Measurements from ENCODE around the gene ZW10. TPM values are rescaled to one million over a fixed set of nuclear protein-coding genes. Genes with fewer than 3 reads are reported as not detected.

The ZW10 gene
- total RNA-seq, 1 donor from 2014 or later, result 15.5 TPM

DNA sequence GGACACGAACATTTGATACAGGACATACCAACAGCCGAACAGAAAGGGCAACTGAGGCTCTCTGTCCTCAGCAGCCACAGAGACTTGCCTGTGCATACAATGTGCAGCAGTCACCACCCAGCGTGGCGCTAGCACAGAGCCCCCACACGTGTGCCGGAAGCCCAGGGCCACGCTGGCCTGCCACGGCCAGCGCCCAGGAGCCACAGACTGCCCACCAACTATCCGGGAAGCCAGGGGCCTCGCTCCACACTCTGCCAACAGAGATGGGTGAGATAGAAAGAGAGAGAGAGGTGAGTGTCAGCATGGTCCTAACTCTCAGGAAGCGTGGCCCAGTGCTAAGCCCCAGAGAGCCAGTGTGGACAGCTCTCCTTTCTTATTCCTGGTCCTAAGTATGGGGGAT lies 79.1 kb downstream of the ZW10 start:
- Mint-ChIP-seq H3K36me3 (ENCODE audit: low read depth) (no peaks in the 10 kb centered on the region), H3K27me3 (no peaks in the 10 kb centered on the region), H3K4me3 (no peak overlapping the region), H3K27ac (no peak overlapping the region), H3K9me3 (no peaks in the 10 kb centered on the region), H3K4me1 (no peaks in the 10 kb centered on the region)
- intact Hi-C loops (cut with micrococcal nuclease), result no loop called here
- no peak for ATAC-seq (ENCODE audit: low read depth)
- no peak for DNase-seq
- CTCF ChIA-PET, result no interaction called here
- TF ChIP-seq, protein P1, sequence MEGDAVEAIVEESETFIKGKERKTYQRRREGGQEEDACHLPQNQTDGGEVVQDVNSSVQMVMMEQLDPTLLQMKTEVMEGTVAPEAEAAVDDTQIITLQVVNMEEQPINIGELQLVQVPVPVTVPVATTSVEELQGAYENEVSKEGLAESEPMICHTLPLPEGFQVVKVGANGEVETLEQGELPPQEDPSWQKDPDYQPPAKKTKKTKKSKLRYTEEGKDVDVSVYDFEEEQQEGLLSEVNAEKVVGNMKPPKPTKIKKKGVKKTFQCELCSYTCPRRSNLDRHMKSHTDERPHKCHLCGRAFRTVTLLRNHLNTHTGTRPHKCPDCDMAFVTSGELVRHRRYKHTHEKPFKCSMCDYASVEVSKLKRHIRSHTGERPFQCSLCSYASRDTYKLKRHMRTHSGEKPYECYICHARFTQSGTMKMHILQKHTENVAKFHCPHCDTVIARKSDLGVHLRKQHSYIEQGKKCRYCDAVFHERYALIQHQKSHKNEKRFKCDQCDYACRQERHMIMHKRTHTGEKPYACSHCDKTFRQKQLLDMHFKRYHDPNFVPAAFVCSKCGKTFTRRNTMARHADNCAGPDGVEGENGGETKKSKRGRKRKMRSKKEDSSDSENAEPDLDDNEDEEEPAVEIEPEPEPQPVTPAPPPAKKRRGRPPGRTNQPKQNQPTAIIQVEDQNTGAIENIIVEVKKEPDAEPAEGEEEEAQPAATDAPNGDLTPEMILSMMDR (IDR thresholded peaks at IDR 0.05), result no peak
- POLR2A ChIA-PET, result no interaction called here

DNA sequence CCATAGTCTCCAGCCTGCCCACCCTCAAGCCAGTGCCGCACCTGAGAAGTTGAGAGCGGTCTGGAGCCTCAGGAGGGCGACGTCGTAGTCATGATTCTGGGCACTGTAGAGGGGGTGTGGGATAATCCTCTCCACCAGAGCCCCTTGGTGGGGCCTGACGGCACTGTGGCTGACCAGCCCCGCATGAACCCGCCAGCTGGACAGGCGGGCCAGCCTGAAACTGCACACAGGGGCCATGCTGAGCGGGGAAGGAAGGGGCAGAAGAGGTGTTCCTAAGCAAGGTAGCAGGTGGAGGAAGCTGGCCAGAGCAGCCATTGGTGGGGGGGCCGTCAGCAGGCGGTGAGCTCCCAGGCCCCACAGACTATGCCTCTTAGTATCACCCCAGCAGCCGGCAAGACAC lies 80.5 kb downstream of the ZW10 start:
- POLR2A ChIA-PET, result no interaction called here
- DNase-seq, result no peak
- ATAC-seq (ENCODE audit: low read depth), result no peak
- intact Hi-C loops (cut with micrococcal nuclease), result no loop called here
- Mint-ChIP-seq H3K4me1 (no peaks in the 10 kb centered on the region), H3K27ac (no peak overlapping the region), H3K9me3 (no peaks in the 10 kb centered on the region), H3K36me3 (ENCODE audit: low read depth) (no peaks in the 10 kb centered on the region), H3K4me3 (no peak overlapping the region), H3K27me3 (no peaks in the 10 kb centered on the region)
- TF ChIP-seq, protein P1 (IDR thresholded peaks at IDR 0.05), result no peak
- CTCF ChIA-PET, result interaction anchor here (1.4 kb wide), 1 partner anchor 103 kb away, joined by 3 read pairs; no protein-coding TSS in a partner anchor

DNA sequence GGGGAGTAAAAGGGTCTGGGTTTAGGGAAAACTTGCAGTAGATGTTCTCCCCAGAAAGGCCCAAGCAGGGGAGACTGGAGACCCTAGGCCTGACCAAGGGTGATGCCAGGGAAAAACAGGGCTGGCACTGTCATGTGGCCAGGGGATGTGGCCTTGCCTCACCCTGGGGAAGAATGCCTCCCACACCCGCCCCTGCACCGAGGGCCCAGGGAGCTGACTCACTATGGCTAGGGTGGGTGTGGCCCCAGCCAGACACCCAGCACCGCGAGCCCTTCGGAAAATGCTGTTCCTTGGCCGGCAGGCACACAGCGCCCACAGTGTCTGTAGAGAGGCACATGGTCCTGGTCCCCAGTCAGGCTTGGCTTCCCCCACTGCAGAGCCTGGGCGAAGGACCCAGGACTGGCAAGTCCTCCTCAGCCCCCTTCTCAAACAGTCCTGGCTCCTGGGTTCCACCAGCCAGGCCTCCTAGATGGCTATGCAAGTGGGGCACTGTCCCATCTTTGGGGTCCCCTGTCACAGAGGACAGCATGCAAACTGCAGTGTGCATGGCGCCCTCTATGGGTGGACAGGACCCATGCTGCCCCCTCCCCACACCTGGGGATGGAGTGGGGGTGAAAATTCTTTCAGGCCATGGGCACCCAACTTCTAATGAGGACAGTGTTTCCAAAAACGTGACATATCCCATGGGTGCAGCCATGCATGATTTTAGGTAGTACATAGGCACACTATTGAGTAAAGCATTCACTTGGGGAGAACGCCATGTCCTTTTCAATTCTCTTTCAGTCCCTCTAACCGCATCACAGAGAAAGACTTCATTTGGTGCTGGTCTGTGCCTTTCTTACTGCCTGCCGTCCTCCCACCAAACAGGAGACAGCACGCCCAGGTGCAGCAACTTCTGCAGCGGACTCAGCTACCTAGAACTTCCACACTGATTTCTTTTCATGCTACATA lies 82.6 kb downstream of the ZW10 start:
- intact Hi-C loops (cut with micrococcal nuclease), result no loop called here
- no peak for DNase-seq
- POLR2A ChIA-PET, result no interaction called here
- H3K27me3 Mint-ChIP-seq, result no peaks in the 10 kb centered on the region
- no peak overlapping the region for H3K4me3 Mint-ChIP-seq
- TF ChIP-seq, protein P1 (IDR thresholded peaks at IDR 0.05), result no peak
- peaks cover 2% of the 10 kb centered on the region for H3K4me1 Mint-ChIP-seq
- CTCF ChIA-PET, result no interaction called here
- no peak overlapping the region for H3K27ac Mint-ChIP-seq
- H3K36me3 Mint-ChIP-seq (ENCODE audit: low read depth), result no peaks in the 10 kb centered on the region
- H3K9me3 Mint-ChIP-seq, result no peaks in the 10 kb centered on the region
- ATAC-seq (ENCODE audit: low read depth), result no peak

DNA sequence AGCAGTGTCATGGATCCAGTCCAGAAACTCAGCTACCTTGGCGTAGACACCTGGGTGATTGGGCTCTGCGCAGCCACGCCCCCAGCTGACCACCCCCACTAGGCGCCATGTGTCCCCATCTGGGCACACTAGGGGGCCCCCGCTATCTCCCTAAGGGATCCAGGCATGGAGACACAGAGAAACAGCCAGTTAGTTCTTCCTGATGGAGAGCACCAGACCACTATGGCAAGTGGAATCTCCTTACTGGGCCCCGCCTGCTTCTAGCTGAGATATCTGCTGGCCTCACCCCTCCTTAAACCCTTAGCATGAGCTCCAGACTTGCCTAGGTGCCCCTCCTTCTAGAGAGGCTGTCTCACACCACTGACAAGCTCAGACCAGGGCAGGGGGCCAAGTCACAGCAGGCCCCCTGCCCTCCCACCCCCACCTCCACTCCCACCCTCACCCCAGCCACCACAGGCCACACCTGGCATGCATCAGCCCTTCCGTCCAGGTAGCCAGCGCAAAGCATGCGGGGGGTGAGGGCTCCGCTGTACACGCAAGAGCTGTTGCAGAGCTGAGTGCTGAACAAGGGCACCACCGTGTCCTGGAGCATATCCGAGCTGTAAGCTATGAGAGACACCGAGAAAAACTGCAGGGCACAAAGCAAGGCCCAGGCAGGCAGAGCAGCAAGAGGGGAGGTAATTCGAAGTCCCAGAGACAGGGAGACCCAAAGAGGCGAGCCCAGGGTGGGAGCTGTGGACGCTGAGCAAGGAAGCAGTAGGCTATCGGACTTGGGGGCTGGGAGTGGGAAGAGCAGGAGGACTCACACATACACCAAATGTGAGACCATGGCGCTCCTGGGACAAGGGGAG lies 83.5 kb downstream of the ZW10 start:
- no peak overlapping the region for H3K27ac Mint-ChIP-seq
- no peak for ATAC-seq (ENCODE audit: low read depth)
- intact Hi-C loops (cut with micrococcal nuclease), result no loop called here
- TF ChIP-seq, protein P1 (IDR thresholded peaks at IDR 0.05), result no peak
- H3K4me1 Mint-ChIP-seq, result peaks cover 4% of the 10 kb centered on the region
- H3K36me3 Mint-ChIP-seq (ENCODE audit: low read depth), result no peaks in the 10 kb centered on the region
- POLR2A ChIA-PET, result no interaction called here
- no peaks in the 10 kb centered on the region for H3K9me3 Mint-ChIP-seq
- no peak for DNase-seq
- no peak overlapping the region for H3K4me3 Mint-ChIP-seq
- CTCF ChIA-PET, result interaction anchor here (0.7 kb wide), 1 partner anchor 27 kb away, joined by 3 read pairs; no protein-coding TSS in a partner anchor
- no peaks in the 10 kb centered on the region for H3K27me3 Mint-ChIP-seq

Measured in activated B cell treated with CpG ODN at 0.5 μM for 24 hours (primary cell).